NCI-H187 treated with DMSO at 0.1 percent for 48 hours (cell line): ENCODE measurements around the gene BAIAP3.
"Not testable (repeated sequence)": the region's sequence is repeated elsewhere in the genome, so short reads cannot be mapped to it uniquely, and the experiment has no call there.

ENCODE experiments used
- DNase-seq: peaks from one replicate; lab custom pipeline; 2025; lab: John Stamatoyannopoulos, UW

The BAIAP3 gene, protein sequence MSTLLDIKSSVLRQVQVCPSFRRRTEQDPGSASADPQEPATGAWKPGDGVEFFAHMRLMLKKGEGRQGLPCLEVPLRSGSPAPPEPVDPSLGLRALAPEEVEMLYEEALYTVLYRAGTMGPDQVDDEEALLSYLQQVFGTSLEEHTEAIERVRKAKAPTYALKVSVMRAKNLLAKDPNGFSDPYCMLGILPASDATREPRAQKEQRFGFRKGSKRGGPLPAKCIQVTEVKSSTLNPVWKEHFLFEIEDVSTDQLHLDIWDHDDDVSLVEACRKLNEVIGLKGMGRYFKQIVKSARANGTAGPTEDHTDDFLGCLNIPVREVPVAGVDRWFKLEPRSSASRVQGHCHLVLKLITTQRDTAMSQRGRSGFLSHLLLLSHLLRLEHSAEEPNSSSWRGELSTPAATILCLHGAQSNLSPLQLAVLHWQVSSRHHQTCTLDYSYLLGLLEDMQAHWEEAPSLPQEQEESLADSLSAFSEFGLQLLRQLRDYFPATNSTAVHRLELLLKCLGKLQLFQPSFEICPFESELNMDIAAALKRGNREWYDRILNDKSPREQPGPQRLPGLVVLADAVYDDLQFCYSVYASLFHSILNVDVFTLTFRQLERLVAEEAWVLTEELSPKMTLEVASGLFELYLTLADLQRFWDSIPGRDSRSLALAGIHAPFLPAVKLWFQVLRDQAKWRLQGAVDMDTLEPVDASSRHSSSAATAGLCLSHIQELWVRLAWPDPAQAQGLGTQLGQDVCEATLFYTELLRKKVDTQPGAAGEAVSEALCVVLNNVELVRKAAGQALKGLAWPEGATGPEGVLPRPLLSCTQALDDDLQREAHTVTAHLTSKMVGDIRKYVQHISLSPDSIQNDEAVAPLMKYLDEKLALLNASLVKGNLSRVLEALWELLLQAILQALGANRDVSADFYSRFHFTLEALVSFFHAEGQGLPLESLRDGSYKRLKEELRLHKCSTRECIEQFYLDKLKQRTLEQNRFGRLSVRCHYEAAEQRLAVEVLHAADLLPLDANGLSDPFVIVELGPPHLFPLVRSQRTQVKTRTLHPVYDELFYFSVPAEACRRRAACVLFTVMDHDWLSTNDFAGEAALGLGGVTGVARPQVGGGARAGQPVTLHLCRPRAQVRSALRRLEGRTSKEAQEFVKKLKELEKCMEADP

DNA sequence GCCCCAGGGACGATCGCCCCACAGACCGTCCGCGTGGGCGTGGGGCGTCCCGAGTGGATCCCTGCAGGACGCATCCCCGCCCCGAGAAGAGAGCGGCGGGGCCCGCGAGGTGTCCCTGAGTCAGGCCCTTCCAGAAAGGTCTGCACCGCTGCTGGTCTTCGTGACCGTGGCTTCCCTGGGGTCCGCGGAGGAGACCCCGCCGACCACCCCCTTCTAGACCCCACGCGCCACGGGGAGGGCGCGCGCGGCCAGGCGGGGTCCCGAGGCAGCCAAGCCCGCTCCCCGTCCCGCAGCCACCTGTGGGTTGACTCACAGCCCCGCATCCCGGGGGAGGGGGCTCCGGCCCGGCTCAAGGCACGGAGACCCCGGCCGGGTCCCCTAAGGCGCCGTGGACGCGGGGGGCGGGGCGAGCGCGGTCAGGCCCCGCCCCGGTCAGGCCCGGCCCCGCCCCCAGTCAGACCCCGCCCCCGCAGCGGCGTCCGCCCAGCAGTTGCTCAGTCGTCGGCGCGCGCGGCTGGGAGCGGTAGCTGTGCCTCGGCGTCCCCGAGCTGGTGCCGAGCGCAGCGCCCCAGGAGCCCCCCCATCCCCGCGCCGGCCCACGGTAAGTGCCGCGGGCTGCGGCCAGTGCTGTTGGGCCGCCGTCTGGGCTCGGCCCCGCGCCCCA, at the start of gene BAIAP3:
BAIAP3 (plus strand) TSS at position 497 of the 664 bp plus-strand sequence. CDS start 4,905 bp downstream, outside the sequence.
- no peak for DNase-seq

DNA sequence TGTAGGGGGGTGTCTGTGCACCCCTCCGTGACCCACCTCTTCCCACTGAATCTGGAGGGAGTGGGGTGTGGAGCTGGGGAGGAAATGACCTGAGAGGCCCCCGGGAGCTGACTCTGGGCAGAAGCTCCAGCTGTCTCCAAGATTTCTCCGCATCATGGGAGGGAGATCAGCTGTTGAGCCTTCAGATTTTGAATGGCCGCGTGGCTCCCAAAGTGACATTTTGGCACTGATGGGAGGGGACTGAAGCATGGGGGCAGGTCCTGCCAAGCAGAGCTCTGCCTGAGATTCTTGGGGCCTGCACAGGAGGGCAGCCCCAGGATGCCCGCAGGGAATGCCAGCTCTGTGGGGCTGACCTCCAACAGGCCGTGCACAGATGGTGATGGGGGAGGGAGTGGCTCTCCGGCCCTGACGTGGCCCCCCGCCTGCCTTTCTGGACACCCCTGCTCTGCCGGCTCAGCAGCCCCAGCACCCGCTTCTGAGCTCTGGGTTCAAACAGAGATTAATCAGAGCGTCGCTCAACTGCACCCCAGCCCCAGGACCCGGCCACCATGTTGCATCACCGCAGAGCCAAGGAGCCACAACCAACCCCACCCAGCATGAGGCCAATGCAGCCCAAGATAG, 49.3 kb upstream of the BAIAP3 start:
- DNase-seq = no peak

DNA sequence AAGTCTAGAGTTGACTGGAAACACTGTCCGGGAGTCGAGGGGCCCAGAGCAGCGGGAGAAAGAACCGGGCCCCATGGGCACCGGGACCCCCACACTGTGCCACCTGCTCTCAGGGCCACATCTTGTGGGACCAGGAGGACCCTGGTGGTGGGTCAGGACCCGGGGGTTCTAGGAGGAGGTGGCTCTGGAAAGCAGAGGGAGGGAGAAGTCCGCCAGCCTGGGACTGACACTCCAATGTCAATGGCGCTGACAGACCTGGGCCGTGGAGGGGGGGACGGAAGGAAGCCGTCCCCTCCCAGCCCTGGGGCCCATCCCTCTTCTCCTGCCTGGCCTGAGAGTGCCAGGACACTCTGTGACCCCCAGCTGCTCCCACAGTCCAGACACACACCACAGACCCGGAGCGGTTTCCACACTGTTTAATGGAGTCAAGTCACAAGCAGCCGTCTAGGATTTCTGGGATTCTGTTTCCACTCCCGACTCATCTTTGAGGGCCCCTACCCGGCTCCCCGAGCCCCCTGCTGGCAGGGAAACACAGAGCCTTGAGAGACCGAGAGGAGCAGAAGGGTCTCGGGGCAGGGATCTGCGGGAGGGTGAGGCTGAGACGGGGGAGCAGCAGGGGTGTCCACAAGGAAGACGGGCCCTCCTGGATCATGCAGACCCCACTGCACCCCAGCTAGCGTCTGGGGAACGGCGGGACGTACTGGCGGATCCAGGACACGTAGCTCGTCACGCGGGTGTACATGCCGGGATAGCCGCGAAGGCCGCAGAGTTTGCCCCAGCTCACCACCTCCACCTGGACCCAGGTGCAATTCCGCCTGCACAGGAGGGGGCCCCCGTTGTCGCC, 47.6 kb upstream of the BAIAP3 start:
- DNase-seq = no peak

DNA sequence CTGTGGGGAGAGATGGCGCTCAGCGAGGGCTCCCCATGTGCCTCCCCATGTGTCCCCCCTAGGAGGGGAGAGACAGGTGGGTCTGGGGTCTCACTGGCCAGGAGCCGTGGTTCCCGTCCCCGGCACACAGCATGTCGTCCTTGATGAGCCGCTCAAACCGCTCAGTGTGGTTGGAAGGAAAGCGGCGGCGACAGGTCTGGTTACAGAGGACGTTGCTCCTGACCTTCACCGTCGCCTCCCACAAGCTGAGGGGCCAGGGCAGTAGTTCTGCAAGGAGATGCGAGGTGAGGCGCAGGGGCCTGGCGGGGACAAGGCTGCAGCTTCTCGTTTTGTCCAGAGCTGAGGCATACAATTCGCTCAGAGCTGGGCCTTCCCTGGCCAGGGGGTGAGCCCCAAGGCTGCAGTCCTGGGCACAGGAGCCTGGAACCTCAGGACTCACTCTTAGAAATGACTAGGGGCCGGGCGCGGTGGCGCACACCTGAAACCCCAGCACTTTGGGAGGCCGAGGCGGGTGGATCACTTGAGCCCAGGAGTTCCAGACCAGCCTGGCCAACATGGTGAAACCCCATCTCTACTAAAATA, 46.8 kb upstream of the BAIAP3 start:
- no peak for DNase-seq

DNA sequence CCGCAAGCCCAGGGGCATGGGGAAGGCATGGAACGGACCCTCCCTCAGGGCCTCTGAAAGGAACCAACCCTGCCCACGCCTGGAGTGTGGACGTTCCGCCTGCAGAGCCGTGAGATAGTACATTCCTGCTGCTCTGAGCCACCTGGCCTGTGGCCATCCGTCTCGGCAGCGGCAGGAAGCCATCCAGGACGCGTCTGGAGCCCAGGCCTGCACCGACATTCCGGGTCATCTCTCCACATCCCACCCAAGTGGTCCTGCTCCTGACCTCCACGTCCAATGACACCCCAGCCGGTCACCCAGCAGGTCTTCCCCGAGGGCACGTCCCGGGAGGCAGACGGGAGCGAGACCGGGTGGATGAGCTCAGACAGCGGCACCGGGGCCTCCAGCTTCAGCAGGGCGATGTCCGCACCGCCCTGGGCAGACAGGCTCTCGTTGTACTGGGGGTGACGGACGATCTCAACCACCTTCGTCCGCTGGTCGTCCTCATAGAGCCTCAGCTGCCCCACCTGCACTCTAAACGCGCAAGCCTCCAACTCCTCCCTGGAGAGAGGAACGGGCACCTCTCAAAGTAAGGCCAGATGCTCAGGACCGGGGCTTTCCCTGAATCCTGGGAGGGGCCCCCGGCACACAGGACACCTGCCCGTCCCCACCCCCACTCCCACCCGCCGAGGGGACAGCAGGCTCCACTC, 45.3 kb upstream of the BAIAP3 start:
- DNase-seq = no peak

DNA sequence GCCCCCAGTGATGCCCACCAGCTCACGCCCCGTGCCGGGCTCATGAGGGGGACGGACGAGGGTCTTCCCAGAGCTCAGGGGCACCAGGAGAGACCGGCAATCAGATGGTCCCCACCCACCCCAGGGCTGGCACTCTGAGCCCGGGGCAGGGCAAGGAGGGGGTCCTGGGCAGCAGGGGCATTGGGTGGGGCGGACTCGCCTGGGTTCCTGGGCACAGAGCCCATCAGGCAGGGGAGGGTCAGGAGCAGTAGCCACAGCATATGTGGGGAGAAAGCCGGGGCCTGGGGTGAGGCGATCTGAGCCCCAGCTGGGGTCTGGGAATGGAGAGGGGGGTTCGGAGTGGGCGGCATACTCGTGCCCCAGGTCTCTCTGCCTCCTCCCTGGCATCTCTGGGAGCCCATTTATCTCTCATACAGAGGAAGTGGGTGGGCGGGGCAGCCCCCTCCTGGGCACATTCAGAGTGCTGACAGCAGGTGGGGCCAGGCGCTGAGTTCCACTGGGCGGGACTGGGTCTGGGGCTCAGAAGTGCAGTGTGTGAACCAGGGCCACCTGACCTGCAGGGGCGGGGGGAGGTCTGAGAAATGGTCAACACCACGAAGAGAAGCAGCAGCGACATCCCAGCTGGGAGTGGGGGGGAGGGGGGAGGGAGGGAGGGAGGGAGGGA, 44.5 kb upstream of the BAIAP3 start:
- DNase-seq = no peak

DNA sequence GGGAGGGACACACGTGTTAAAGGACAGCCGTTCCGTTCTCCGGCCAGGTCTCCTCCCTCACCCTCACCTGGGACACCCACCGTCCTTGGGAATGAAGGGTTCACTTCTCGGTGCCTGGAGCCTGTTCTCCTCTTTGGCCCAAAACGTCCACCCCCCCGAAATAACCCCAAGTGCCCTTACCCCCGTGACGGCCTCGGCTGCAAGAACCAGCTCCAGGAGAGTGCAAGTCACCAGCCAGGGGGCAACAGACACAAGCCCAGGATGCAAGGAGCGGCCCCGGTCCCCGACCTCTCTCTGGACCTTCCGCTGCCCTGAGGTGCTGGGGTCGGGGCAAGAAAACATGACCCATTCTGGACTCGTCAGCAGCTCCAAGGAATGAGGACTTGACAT, 44.0 kb upstream of the BAIAP3 start:
- DNase-seq = no peak

DNA sequence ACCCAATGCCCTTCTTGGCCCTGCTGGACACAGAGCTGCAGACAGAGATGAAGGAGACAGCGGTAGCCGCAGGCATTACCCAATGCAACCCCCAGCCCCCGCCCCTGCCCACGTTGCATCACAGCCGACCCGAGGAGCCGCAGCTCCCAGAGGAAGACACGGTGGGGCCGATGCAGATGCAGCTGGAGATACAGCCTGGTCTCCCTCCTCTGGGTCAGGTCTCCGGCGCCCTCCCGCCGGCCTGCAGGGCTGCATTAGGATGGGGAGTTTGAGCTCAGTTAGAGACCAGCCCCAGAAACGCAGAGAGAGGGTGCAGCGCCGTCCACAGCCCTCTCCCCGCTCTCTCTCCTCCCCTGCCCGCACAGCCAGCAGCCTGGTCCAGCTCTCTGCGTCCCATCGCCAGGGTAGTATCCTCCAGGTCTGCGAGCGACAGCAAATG, 43.4 kb upstream of the BAIAP3 start:
- no peak for DNase-seq

DNA sequence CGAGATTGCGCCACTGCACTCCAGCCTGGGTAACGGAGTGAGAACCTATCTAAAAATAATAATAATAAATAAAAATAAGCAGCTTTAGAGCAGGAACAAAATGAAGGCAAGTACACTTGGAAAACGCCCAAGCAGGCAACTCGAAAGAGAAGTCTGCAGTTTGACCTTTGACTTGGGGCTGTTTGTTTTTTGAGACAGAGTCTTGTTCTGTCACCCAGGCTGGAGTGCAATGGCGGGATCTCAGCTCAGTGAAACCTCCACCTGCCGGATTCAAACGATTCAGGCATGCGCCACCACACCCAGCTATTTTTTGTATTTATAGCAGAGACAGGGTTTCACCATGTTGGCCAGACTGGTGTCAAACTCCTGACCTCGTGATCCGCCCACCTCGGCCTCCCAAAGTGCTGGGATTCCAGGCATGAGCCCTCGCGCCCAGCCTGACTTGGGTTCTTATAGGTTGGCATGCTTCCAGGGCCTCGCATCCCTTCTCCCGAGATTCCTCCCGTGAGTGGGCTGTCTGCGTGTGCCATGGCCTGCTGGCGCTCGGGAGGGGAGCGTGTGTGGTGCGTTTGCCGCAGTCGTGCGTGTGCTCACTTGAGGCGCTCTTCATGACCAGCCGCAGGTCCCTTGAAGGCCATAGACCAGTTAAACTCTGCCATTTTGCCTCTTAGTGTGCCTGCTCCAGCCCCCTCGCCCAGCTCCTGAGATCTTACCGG, 42.4 kb upstream of the BAIAP3 start:
- peak; percentile 73 for DNase-seq

DNA sequence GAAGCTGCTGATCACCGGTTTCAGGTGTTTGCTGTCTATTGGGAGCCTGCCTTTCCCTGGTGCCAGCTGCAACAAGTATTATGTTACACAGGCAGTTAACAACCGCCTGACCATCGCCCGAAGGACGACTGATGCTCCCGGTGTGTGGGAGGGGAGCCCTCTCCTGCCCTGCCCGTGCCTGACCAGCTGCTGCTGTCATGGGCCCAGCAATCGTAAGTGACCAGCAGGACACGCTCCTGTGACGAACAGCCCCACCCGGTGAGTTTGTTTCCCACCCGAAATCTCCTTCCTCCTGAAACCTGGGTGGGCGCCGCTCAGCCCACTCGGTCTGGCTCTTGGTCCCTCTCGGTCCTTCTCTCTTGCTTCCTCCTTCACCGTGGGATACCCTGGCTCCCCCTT, 41.9 kb upstream of the BAIAP3 start:
- no peak for DNase-seq

DNA sequence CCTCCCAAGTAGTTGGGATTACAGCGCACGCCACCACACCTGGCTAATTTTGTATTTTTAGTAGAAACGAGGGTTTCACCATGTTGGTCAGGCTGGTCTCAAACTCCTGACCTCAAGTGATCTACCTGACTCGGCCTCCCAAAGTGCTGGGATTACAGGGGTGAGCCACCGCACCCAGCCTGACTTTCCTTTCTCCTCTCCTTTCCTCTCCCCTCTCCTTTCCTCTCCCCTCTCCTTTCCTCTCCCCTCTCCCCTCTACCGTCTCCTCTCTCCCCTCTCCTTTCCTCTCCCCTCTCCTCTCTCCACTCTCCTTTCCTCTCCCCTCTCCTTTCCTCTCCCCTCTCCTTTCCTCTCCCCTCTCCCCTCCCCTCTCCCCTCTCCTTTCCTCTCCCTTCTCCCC, 41.2 kb upstream of the BAIAP3 start:
- not testable (repeated sequence) for DNase-seq

DNA sequence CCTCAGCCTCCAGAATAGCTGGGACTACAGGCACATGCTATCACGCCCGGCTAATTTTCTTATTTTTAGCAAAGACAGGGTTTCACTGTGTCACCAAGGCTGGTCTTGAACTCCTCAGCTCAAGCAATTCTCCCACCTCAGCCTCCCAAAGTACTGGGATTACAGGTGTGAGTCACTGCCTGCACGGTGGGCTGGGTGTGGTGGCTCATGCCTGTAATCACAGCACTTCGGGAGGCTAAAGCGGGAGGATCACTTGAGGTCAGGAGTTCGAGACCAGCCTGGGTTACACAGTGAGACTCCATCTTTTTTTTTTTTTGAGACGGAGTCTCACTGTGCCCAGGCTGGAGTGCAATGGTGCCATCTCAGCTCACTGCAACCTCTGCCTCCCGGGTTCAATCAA, 40.6 kb upstream of the BAIAP3 start:
- not testable (repeated sequence) for DNase-seq

DNA sequence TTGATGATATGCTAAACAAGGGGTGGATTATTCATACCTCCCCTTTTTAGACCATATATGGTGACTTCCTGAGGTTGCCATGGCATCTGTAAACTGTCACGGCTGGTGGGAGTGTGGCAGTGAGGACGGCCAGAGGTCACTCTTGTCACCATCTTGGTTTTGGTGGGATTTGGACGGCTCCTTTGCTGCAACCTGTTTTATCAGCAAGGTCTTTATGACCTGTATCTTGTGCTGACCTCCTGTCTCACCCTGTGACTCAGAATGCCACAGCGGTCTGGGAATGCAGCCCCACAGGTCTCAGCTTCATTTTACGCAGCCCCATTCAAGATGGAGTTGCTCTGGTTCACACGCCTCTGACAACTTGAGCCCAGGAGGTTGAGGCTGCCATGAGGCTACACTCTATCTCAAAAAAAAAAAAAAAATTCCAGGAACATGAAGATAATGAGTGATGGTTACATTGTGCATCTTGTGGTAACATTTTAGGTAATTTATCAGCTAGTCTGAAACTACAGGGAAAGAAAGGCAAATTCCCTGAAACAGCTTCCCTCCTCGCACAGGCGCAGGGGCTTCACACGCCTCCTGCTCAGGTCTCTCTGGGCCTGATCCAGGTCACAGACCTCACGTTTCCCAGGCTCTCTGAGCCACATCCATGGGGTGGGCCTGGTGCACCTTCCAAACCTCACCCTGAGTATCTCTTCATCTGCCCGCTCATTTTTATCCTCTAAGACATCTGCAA, 39.4 kb upstream of the BAIAP3 start:
- DNase-seq = no peak

DNA sequence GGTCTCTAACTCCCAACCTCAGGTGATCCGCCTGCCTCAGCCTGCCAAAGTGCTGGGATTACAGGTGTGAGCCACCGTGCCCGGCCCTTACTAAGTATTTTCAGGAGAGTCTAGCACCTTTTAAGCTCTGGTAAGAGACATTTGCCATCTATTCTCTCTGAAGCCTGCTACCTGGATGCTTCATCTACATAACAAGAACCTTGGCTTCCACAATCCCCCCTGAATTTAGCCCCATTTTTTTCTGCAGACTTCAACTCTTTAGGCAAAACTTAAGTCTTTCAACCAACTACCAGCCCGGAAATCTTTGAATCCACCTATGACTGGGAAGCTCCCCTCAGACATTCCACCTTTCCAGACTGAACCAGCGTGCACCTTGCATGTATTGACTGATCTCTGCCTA, 38.0 kb upstream of the BAIAP3 start:
- no peak for DNase-seq

DNA sequence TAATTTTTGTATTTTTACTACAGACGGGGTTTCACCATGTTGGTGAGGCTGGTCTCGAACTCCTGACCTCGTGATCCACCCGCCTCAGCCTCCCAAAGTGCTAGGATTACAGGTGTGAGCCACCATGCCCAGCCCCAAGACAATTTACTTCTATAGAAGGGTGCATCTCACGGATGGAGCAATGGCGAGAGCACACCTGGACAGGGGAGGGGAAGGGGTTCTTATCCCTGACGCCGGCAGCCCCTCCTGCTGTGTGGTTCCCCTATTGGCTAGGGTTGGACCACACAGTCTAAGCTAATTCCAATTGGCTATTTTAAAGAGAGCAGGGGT, 36.8 kb upstream of the BAIAP3 start:
- DNase-seq = not testable (repeated sequence)

DNA sequence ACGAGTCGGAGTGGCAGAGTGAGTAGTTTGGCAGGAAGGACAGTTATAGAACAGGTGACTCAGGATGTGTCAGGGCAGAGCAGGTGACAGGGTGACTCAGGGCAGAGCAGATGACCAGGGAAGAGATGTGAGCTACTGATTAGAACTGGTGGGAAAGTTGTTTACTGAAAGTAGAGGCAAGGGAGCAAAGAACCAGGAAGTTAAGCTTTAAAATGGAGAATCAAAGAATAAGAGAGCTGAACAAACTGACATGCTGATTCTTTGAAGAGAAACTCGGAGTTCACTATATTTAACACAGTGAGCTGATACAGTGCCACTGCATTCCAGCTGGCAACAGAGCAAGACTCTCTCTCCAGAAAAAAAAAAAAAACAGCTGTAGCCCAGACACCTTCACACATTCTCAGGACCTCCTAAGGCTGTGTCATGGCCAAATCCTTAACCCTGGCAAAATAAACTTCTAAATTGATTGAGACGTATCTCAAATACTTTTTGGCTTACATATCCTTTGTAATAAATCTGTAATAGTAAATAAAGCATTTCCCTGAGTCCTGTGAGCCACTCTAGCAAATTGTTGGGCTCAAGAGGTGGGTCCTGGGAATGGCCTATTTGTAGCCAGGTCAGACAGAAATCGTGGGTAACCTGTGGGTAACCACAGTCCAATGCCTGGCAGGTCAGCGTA, 36.3 kb upstream of the BAIAP3 start:
- DNase-seq = no peak

DNA sequence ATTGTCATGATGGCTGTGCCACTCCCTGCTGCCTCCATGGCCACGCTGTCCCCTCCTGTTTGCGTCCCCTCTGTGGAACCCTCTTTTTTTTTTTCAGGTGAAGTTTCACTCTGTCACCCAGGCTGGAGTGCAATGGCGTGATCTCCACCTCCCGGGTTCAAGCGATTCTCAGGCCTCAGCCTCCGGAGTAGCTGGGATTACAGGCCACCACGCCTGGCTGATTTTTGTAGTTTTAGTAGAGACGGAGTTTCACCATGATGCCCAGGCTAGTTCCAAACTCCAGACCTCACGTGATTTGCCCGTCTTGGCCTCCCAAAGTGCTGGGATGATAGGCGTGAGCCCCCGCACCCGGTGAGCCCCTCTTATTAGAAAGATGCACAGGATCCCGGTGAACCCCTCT, 35.0 kb upstream of the BAIAP3 start:
- no peak for DNase-seq
